Tibial artery (tissue), 4 donors: ENCODE results near the gene TSPAN18.

Experiments
- DNase-seq, 2 donors: peaks; one replicate each; pipeline ENCODE4 v3.0.0-alpha.2; 2019
- H3K27ac ChIP-seq, 2 donors: fragments of 200-600 bp; sonication (generic) in 1 of 2; 1 replicate in 1 of 2; 2 replicates in 1 of 2; pipeline ENCODE4 v1.5.1; 2018 to 2019; ENCODE audit warnings: mild to moderate bottlenecking in 1 of 2
- H3K27me3 ChIP-seq, 2 donors: fragments of 200-600 bp; sonication (generic) in 1 of 2; one replicate each; pipeline versions ENCODE4 v1.5.1 to v1.6.0; 2016 to 2019
- H3K36me3 ChIP-seq, 3 donors: fragments of 200-600 bp; sonication (generic) in 2 of 3; one replicate each; pipeline ENCODE4 v1.5.1; 2016 to 2019; ENCODE audit warnings: mild to moderate bottlenecking in 2 of 3
- H3K4me1 ChIP-seq, 4 donors: fragments of 200-600 bp; sonication (generic) in 2 of 4; 1 replicate in 3 of 4; 2 replicates in 1 of 4; pipeline ENCODE4 v1.5.1; 2016 to 2019
- H3K4me3 ChIP-seq, 2 donors: fragments of 200-600 bp; sonication (generic) in 1 of 2; 1 replicate in 1 of 2; 2 replicates in 1 of 2; pipeline ENCODE4 v1.5.1; 2018 to 2019; ENCODE audit warnings: mild to moderate bottlenecking in 2 of 2
- H3K9me3 ChIP-seq, 3 donors: fragments of 200-600 bp; sonication (generic) in 1 of 3; one replicate each; pipeline ENCODE4 v1.5.1; 2016 to 2019
- intact Hi-C: fragments of 100-400 bp; cut with DNase I; formaldehyde crosslinking; loops from one replicate; pipeline ENCODE4 v1.15.0; 2023; ENCODE audit warnings: low total_unique reads
- TF ChIP-seq, protein P1 (sequence below), 2 experiments: fragments of 200-600 bp in 1 of 2; fragments of 450-650 bp in 1 of 2; IDR thresholded peaks; one replicate each; pipeline ENCODE4 v1.5.1; 2017 to 2019; ENCODE audit warnings: antibody characterized with exemption in 2 of 2, mild to moderate bottlenecking in 1 of 2, moderate library complexity in 1 of 2

TSPAN18 gene

DNA sequence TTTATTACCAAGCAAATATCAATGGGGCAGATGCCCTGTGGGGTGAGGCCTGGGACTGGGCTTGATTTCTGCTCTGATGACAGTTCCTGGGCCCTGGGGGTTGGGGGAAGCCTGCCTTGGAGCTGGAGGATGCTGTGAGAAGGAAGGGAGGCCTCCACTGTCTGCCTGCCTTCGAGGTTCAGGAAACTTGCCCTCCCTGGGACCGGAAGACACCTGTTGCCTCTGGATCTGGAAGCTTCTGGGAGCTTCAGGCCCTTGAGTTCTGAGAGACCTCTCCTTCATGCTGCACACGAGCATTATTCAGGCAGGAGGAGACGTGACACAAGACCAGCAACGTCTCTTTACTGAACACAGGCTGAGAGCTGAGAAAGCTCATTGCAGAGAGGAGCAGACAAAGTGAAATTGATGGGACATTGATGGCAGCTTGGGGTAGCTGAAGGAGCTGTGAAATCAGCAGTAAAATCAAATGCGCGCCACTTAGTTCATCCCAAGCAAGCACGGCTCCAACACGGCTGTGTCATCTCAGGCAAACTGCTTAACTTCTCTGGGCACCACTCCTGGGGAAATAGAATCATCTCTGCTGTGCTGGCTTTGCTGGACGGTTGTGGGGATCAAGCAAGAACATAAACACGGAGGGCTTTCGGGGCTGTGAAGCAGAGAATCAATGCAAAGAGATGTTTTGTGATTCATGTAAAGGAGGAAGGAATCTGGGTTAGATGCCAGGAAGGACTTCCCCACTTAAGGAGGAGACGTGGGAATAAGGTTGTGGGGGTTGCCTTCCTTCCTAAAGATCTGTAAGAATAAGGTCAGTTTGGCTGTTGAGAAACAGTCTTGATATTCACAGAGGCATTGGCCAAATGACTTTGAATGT lies 159.4 kb downstream of the TSPAN18 start:
- DNase-seq, result no peak
- TF ChIP-seq, protein P1, sequence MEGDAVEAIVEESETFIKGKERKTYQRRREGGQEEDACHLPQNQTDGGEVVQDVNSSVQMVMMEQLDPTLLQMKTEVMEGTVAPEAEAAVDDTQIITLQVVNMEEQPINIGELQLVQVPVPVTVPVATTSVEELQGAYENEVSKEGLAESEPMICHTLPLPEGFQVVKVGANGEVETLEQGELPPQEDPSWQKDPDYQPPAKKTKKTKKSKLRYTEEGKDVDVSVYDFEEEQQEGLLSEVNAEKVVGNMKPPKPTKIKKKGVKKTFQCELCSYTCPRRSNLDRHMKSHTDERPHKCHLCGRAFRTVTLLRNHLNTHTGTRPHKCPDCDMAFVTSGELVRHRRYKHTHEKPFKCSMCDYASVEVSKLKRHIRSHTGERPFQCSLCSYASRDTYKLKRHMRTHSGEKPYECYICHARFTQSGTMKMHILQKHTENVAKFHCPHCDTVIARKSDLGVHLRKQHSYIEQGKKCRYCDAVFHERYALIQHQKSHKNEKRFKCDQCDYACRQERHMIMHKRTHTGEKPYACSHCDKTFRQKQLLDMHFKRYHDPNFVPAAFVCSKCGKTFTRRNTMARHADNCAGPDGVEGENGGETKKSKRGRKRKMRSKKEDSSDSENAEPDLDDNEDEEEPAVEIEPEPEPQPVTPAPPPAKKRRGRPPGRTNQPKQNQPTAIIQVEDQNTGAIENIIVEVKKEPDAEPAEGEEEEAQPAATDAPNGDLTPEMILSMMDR (IDR thresholded peaks at IDR 0.05), result no peak
- H3K9me3 ChIP-seq, result no peaks in the 10 kb centered on the region
- H3K36me3 ChIP-seq, result no peaks in the 10 kb centered on the region
- no peak overlapping the region for H3K27ac ChIP-seq
- no peaks in the 10 kb centered on the region for H3K27me3 ChIP-seq
- intact Hi-C loops, result no loop called here
- peaks cover 0 to 9% (median 2%) of the 10 kb centered on the region in 4 donors for H3K4me1 ChIP-seq
- no peak overlapping the region for H3K4me3 ChIP-seq

DNA sequence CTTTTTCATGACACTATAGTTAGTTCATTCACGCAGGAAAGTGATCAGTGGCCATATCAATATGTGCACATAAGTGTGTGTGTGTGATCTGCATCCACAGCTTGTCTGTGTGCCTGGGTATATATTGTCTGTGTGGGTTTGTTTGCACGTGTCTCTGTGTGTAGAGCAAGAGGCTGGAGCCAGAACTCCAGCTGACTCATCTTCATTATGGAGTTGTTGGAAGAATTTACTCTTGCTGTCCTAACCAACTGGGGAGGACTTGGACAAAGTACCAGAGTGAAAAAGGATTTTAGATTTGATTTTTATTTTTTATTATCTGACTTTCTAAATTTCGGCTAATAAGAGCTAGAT lies 160.0 kb downstream of the TSPAN18 start:
- TF ChIP-seq, protein P1 (IDR thresholded peaks at IDR 0.05), result no peak
- DNase-seq, result no peak
- intact Hi-C loops, result no loop called here
- Histone ChIP-seq H3K27me3 (no peaks in the 10 kb centered on the region), H3K36me3 (no peaks in the 10 kb centered on the region), H3K9me3 (no peaks in the 10 kb centered on the region), H3K4me3 (no peak overlapping the region), H3K27ac (no peak overlapping the region), H3K4me1 (peaks cover 0 to 9% (median 2%) of the 10 kb centered on the region in 4 donors)

DNA sequence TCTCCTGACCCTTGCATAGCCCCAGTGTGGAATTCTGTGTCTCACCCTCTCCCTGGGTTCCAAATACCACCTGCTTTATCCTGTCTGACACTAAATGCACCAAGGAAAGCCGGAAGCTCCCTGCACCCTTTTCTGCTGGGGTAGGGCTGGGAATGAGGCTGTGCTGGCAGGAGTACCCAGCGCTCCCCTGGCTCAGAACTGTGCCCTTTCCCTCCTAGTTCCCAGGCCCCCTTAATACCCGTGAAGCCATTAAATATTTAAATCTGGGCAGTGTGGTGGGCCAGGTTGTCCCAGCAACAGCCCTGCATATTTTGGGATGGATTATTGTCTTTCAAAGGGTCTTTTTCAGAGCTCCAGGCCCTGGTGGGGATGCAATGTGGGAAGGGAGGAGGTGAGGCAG lies 160.9 kb downstream of the TSPAN18 start:
- intact Hi-C loops, result no loop called here
- Histone ChIP-seq H3K9me3 (no peaks in the 10 kb centered on the region), H3K27me3 (no peaks in the 10 kb centered on the region), H3K4me1 (peaks cover 0 to 9% (median 2%) of the 10 kb centered on the region in 4 donors), H3K4me3 (no peak overlapping the region), H3K36me3 (no peaks in the 10 kb centered on the region), H3K27ac (no peak overlapping the region)
- no peak for DNase-seq
- TF ChIP-seq, protein P1 (IDR thresholded peaks at IDR 0.05), result no peak

DNA sequence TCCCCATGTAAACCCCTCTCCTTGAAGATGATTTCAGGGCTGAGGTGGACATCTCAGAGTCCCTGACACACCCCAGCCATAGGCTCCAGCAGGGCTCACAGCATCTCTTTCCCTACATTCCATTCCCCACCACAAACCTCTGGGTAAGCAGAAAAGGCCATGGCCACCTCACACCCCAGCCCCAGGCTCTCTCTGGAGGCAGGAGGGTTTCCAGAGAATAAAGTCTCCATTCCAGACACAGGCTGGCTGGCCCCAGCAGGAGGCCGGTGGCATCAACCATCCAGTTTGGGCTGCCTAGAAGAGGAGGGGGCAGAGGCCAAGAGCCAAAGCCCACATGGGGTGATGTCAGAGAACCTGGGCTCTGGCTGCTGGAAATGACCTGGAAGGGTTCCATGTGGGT lies 162.5 kb downstream of the TSPAN18 start:
- Histone ChIP-seq H3K4me1 (peaks cover 0 to 24% (median 10%) of the 10 kb centered on the region in 4 donors), H3K36me3 (no peaks in the 10 kb centered on the region), H3K4me3 (no peak overlapping the region), H3K27me3 (no peaks in the 10 kb centered on the region), H3K27ac (no peak overlapping the region), H3K9me3 (no peaks in the 10 kb centered on the region)
- DNase-seq, result no peak
- intact Hi-C loops, result no loop called here
- TF ChIP-seq, protein P1 (IDR thresholded peaks at IDR 0.05), result no peak

DNA sequence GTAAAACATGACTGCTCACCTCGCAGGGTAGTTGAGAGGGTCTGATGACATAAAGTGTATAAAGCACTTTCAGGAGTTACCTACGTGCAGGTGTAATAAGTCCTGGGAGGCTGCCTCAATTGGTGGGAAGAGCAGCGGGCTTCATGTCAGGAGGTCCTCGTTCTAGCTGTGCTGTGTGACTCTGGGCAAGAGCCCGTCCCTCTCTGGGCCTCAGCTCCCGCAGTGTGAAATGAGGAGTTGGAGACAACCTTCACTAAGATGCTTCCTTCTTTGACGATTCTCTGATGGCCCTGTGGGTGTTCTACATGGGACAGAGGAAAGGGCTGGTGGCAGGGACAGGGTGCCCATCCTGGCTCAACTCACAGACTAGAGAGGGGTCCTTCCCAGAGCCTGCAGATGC lies 166.1 kb downstream of the TSPAN18 start:
- no peak for DNase-seq
- Histone ChIP-seq H3K4me3 (no peak overlapping the region), H3K27me3 (no peaks in the 10 kb centered on the region), H3K9me3 (no peaks in the 10 kb centered on the region), H3K4me1 (peaks cover 0 to 27% (median 9%) of the 10 kb centered on the region in 4 donors), H3K27ac (peak overlapping the region; percentile 23 to 61), H3K36me3 (no peaks in the 10 kb centered on the region)
- intact Hi-C loops, result loop anchor here (5.0 kb wide), 1 partner anchor 271 kb away; no protein-coding TSS in a partner anchor
- TF ChIP-seq, protein P1 (IDR thresholded peaks at IDR 0.05), result no peak
